ENCODE measurements around the gene GDPD4. TPM values are rescaled to one million over a fixed set of nuclear protein-coding genes. Genes with fewer than 3 reads are reported as not detected.

Gene GDPD4
- total RNA-seq, 1 donor from 2014 or later, result not detected

DNA sequence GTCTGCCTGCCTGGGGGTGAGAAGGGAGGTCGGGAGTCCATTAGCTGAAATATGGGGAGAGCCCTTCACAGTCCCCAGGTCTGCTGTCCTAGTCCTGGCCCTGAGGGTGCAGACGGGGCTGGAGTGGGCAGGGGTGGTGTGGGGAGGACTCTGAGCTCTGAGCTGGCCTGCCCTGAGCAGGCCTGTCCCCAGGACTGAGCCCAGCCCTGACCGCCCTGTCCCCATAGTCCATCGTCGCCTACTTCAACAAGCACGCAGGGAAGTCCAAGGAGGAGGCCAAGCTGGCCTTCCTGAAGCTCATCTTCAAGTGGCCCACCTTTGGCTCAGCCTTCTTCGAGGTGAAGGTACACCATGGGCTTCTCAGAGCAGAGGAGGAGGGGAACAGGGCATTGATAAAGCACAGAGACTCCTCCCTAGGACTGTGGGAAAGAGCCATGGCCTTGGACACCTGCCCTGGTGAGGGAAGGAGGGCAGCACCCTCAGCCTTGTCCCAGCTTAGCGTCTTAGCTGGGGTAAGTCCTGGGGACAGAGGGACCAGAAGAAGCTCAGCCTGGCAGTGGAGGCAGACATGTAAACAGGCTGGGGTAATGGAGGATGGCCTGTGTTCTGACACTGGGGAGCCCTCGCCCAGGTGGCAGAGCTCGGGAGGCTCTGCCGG lies 89.8 kb downstream of the GDPD4 start:
- no peaks in the 10 kb centered on the region for H3K27me3 ChIP-seq
- no peak for ATAC-seq
- DNase-seq, result peak; percentile 39
- TF ChIP-seq, protein P1, sequence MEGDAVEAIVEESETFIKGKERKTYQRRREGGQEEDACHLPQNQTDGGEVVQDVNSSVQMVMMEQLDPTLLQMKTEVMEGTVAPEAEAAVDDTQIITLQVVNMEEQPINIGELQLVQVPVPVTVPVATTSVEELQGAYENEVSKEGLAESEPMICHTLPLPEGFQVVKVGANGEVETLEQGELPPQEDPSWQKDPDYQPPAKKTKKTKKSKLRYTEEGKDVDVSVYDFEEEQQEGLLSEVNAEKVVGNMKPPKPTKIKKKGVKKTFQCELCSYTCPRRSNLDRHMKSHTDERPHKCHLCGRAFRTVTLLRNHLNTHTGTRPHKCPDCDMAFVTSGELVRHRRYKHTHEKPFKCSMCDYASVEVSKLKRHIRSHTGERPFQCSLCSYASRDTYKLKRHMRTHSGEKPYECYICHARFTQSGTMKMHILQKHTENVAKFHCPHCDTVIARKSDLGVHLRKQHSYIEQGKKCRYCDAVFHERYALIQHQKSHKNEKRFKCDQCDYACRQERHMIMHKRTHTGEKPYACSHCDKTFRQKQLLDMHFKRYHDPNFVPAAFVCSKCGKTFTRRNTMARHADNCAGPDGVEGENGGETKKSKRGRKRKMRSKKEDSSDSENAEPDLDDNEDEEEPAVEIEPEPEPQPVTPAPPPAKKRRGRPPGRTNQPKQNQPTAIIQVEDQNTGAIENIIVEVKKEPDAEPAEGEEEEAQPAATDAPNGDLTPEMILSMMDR (IDR thresholded peaks at IDR 0.05), result no peak
- no peaks in the 10 kb centered on the region for H3K36me3 ChIP-seq
- no peak overlapping the region for H3K27ac ChIP-seq
- H3K4me3 ChIP-seq, result no peak overlapping the region
- no peaks in the 10 kb centered on the region for H3K9me3 ChIP-seq
- no peaks in the 10 kb centered on the region for H3K4me1 ChIP-seq
- intact Hi-C loops (cut with DNase I), result no loop called here

DNA sequence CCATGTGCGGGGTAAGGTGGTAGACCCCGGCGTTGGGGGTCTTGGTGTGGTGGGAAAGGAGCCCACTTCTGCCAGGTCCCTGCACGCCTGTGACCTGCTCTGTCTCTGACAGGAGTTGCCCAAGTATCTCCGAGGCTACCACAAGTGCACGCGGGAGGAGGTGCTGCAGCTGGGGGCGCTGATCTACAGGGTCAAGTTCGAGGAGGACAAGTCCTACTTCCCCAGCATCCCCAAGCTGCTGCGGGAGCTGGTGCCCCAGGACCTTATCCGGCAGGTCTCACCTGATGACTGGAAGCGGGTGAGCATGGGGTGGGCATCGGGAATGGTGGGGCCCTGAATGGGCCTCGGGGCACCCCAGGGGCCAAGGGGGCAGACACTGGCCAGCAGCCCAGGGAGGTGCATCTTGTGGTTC lies 90.4 kb downstream of the GDPD4 start:
- Histone ChIP-seq H3K36me3 (no peaks in the 10 kb centered on the region), H3K9me3 (no peaks in the 10 kb centered on the region), H3K4me1 (no peaks in the 10 kb centered on the region), H3K27me3 (no peaks in the 10 kb centered on the region), H3K27ac (no peak overlapping the region), H3K4me3 (no peak overlapping the region)
- ATAC-seq (no peak), DNase-seq (peak; percentile 57)
- TF ChIP-seq, protein P1 (IDR thresholded peaks at IDR 0.05), result no peak
- intact Hi-C loops (cut with DNase I), result no loop called here

DNA sequence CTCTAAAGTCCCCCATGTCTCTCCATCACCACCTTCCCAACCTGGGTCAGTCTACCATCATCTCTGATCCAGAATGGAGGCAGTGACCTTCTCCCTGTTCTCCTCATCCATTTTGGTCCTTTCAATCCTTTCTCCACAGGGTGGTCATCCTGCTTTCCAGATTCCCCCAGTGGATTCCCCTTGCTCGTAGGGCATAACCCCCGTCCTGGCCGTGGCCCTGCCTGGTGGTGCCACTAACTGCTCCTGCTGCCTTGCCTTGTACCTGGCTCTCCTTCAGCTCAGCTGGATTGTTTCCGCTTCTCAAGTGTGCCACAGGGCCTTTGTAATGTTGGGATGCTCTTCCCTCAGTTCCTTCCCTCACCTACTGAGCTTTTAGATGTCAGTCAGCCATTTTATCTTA lies 91.8 kb downstream of the GDPD4 start:
- H3K27me3 ChIP-seq, result no peaks in the 10 kb centered on the region
- TF ChIP-seq, protein P1 (IDR thresholded peaks at IDR 0.05), result no peak
- no peaks in the 10 kb centered on the region for H3K4me1 ChIP-seq
- H3K9me3 ChIP-seq, result no peaks in the 10 kb centered on the region
- ATAC-seq, result no peak
- H3K27ac ChIP-seq, result no peak overlapping the region
- H3K4me3 ChIP-seq, result no peak overlapping the region
- intact Hi-C loops (cut with DNase I), result no loop called here
- no peaks in the 10 kb centered on the region for H3K36me3 ChIP-seq
- no peak for DNase-seq

DNA sequence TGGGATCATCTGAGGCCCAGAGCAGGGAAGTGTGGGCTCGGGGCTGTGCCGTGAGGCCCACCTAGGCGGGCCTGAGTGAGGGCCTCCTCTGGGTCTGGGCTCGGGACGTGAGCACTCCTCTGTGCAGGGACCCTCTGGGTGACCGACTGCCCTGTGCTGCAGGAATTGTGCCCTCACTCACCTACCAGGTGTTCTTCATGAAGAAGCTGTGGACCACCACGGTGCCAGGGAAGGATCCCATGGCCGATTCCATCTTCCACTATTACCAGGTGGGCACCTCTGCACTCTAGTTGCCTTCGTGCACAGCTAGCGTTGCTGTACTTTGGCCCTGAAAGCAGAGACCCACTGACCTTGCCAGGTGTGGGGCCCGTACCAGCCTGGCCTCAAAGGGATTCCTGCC lies 93.0 kb downstream of the GDPD4 start:
- no peaks in the 10 kb centered on the region for H3K27me3 ChIP-seq
- intact Hi-C loops (cut with DNase I), result no loop called here
- no peaks in the 10 kb centered on the region for H3K9me3 ChIP-seq
- no peaks in the 10 kb centered on the region for H3K4me1 ChIP-seq
- H3K27ac ChIP-seq, result no peak overlapping the region
- peak; percentile 39 for DNase-seq
- TF ChIP-seq, protein P1 (IDR thresholded peaks at IDR 0.05), result no peak
- no peak for ATAC-seq
- H3K36me3 ChIP-seq, result no peaks in the 10 kb centered on the region
- H3K4me3 ChIP-seq, result no peak overlapping the region

DNA sequence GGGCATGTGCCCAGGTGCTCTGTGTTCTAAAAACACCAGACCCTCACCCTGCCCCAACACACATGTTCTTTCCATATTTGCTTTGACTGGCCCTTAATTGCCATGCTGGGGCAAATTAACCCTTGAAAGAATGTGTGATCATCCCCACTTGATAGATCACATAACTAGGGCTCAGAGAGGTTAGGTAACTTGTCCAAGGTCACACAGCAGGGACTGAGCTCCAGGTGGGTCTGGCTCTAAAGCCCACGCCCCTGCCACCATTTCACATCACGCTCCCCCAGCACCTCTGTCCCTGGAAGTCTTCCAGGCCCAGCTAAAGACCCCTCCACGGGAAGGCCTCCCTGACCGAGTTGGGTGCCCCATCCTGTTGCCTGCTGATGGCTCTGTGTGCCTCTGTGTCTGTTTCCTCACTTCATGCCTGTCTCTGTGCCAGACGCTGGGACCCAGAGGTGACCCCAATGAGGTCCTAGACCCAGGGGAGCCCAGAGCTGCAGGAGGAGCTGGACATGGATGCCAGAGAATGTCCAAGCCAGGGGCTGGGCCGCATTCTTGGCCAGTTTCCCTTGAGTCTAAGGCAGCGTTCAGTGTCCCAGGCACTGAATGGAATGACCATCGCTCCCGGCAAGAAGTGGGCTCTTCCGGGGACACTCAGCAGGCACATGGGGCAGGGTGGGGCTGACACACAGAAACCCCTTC lies 93.7 kb downstream of the GDPD4 start:
- no peaks in the 10 kb centered on the region for H3K9me3 ChIP-seq
- TF ChIP-seq, protein P1 (IDR thresholded peaks at IDR 0.05), result no peak
- DNase-seq (peak; percentile 39), ATAC-seq (no peak)
- no peak overlapping the region for H3K27ac ChIP-seq
- H3K4me1 ChIP-seq, result no peaks in the 10 kb centered on the region
- no peaks in the 10 kb centered on the region for H3K36me3 ChIP-seq
- H3K4me3 ChIP-seq, result no peak overlapping the region
- no peaks in the 10 kb centered on the region for H3K27me3 ChIP-seq
- intact Hi-C loops (cut with DNase I), result no loop called here

Measured in upper lobe of right lung (tissue), 1 donor.